GM10248 (cell line): ENCODE results near the gene ULK2.

Experiments used
- CTCF ChIA-PET: fragments of 300-600 bp; sonication (Branson Sonifier 250); formaldehyde crosslinking; extraction: SDS; loops from one replicate; lab custom pipeline; 2021; ENCODE audit warnings: antibody characterized with exemption; lab: Yijun Ruan, JAX
- POLR2A ChIA-PET: fragments of 350-650 bp; sonication (Branson Sonifier 250); formaldehyde crosslinking; extraction: SDS; loops from one replicate; lab custom pipeline; 2020; ENCODE audit warnings: antibody characterized with exemption; lab: Yijun Ruan, JAX
- DNase-seq: peaks from one replicate; pipeline ENCODE4 v3.0.0; 2012; ENCODE audit errors: extremely low spot score
- CTCF ChIP-seq: IDR thresholded peaks from 2 replicates; pipeline ENCODE4 v1.5.1; 2012; ENCODE audit warnings: mild to moderate bottlenecking, low read depth; ENCODE audit errors: extremely low read depth, missing control alignments, control extremely low read depth

ULK2 gene

GRCh38 chr17:19724501-19725420 is 143.0 kb downstream of the ULK2 start:
- no peak for DNase-seq
- ChIA-PET CTCF (interaction anchor here (0.8 kb wide), 1 partner anchor 20 kb away, joined by 3 read pairs; no protein-coding TSS in a partner anchor), POLR2A (no interaction called here)
- no peak for TF ChIP-seq CTCF

GRCh38 chr17:19723964-19724363 is 143.8 kb downstream of the ULK2 start:
- POLR2A ChIA-PET, result interaction anchor here (0.6 kb wide), 1 partner anchor 176 kb away, joined by 3 read pairs; no protein-coding TSS in a partner anchor
- no peak for TF ChIP-seq CTCF
- CTCF ChIA-PET, result no interaction called here
- no peak for DNase-seq
